Calu3 (cell line): ENCODE measurements around the gene MYH14. TPM values are rescaled to one million over a fixed set of nuclear protein-coding genes. Genes with fewer than 3 reads are reported as not detected.

Experiments
- BruUV-seq: library from RNA; stranded (reverse); fragments of 400-500 nt; replicated peaks from 2 replicates; lab custom pipeline; 2021; lab: Mats Ljungman, UMichigan
- CTCF ChIA-PET: fragments of 300-600 bp; sonication (Branson Sonifier 250); formaldehyde crosslinking; loops from one replicate; lab custom pipeline; 2022; ENCODE audit warnings: antibody characterized with exemption; lab: Charles Lee
- DNase-seq: peaks from one replicate; pipeline ENCODE4 v3.0.0; 2022
- H3K27ac Mint-ChIP-seq: one replicate; pipeline ENCODE4 v1.8.0; 2022; ENCODE audit warnings: mixed read lengths; ENCODE audit not compliant: unreplicated experiment
- H3K27me3 Mint-ChIP-seq: one replicate; pipeline ENCODE4 v1.8.0; 2022; ENCODE audit warnings: mixed read lengths; ENCODE audit not compliant: unreplicated experiment
- H3K36me3 Mint-ChIP-seq: one replicate; pipeline ENCODE4 v1.8.0; 2022; ENCODE audit warnings: mild to moderate bottlenecking, moderate library complexity, mixed read lengths; ENCODE audit not compliant: insufficient read depth, unreplicated experiment
- H3K4me1 Mint-ChIP-seq: one replicate; pipeline ENCODE4 v1.8.0; 2022; ENCODE audit warnings: mild to moderate bottlenecking, low read depth, mixed read lengths; ENCODE audit not compliant: unreplicated experiment
- H3K4me3 Mint-ChIP-seq: one replicate; pipeline ENCODE4 v1.8.0; 2022; ENCODE audit warnings: mild to moderate bottlenecking, low read depth, moderate library complexity, mixed read lengths; ENCODE audit not compliant: unreplicated experiment
- H3K9me3 Mint-ChIP-seq: one replicate; pipeline ENCODE4 v1.8.0; 2022; ENCODE audit warnings: low read depth, mixed read lengths; ENCODE audit not compliant: unreplicated experiment
- CTCF ChIP-seq: fragments of 200-600 bp; IDR thresholded peaks from one replicate; pipeline ENCODE4 v1.8.0; 2022; ENCODE audit warnings: antibody characterized with exemption; ENCODE audit not compliant: unreplicated experiment
- intact Hi-C: fragments of 100-400 bp; cut with micrococcal nuclease; formaldehyde crosslinking; loops from one replicate; pipeline ENCODE4 v1.10.0; 2022; ENCODE audit not compliant: unreplicated experiment
- total RNA-seq: library from RNA; stranded (reverse); gene quantifications from 2 replicates; pipeline ENCODE4 v1.2.3, GENCODE V29; 2022

Gene MYH14
- total RNA-seq, 1 experiment from 2014 or later, result 255 TPM

- CTCF ChIA-PET, result no interaction called here
- intact Hi-C loops, result no loop called here
- Mint-ChIP-seq H3K4me3 (no peak overlapping the region), H3K27me3 (no peaks in the 10 kb centered on the region), H3K9me3 (no peaks in the 10 kb centered on the region), H3K36me3 (peaks cover 87% of the 10 kb centered on the region), H3K27ac (no peak overlapping the region), H3K4me1 (no peaks in the 10 kb centered on the region)
- no TSS peak for BruUV-seq
- DNase-seq, result no peak
- no peak for TF ChIP-seq CTCF
Measured at GRCh38 chr19:50268041-50268440, 64.6 kb downstream of the MYH14 start.

- peaks cover 87% of the 10 kb centered on the region for H3K36me3 Mint-ChIP-seq
- H3K27me3 Mint-ChIP-seq, result no peaks in the 10 kb centered on the region
- no peak for TF ChIP-seq CTCF
- H3K4me3 Mint-ChIP-seq, result no peak overlapping the region
- BruUV-seq, result no TSS peak
- intact Hi-C loops, result no loop called here
- DNase-seq, result no peak
- CTCF ChIA-PET, result no interaction called here
- H3K27ac Mint-ChIP-seq, result no peak overlapping the region
- H3K9me3 Mint-ChIP-seq, result no peaks in the 10 kb centered on the region
- H3K4me1 Mint-ChIP-seq, result no peaks in the 10 kb centered on the region
Measured at GRCh38 chr19:50268501-50268900, 65.1 kb downstream of the MYH14 start.

GRCh38 chr19:50269653-50270052, 66.2 kb downstream of the MYH14 start:
- intact Hi-C loops, result no loop called here
- H3K9me3 Mint-ChIP-seq, result no peaks in the 10 kb centered on the region
- no peak overlapping the region for H3K4me3 Mint-ChIP-seq
- BruUV-seq, result no TSS peak
- no peak overlapping the region for H3K27ac Mint-ChIP-seq
- CTCF ChIA-PET, result no interaction called here
- no peak for DNase-seq
- no peaks in the 10 kb centered on the region for H3K4me1 Mint-ChIP-seq
- no peak for TF ChIP-seq CTCF
- no peaks in the 10 kb centered on the region for H3K27me3 Mint-ChIP-seq
- peaks cover 76% of the 10 kb centered on the region for H3K36me3 Mint-ChIP-seq

GRCh38 chr19:50272263-50272897, 69.0 kb downstream of the MYH14 start:
- no peaks in the 10 kb centered on the region for H3K27me3 Mint-ChIP-seq
- H3K4me1 Mint-ChIP-seq, result no peaks in the 10 kb centered on the region
- no peak overlapping the region for H3K4me3 Mint-ChIP-seq
- CTCF ChIA-PET, result interaction anchor here (1.1 kb wide), 1 partner anchor 20 kb away, joined by 4 read pairs; no protein-coding TSS in a partner anchor
- H3K36me3 Mint-ChIP-seq, result peaks cover 66% of the 10 kb centered on the region
- no peak for DNase-seq
- no peak overlapping the region for H3K27ac Mint-ChIP-seq
- intact Hi-C loops, result no loop called here
- no peak for TF ChIP-seq CTCF
- no TSS peak for BruUV-seq
- H3K9me3 Mint-ChIP-seq, result no peaks in the 10 kb centered on the region
